ENCODE measurements around the gene HIPK2. TPM values are rescaled to one million over a fixed set of nuclear protein-coding genes. Genes with fewer than 3 reads are reported as not detected.

HIPK2 gene
- total RNA-seq, 4 donors from 2014 or later: 13.6 to 21.8 (median 18.2) TPM

GRCh38 chr7:139544645-139545044 lies 233.2 kb downstream of the HIPK2 start:
- Histone ChIP-seq H3K4me3 (no peak overlapping the region), H3K27me3 (no peaks in the 10 kb centered on the region), H3K4me1 (no peaks in the 10 kb centered on the region), H3K27ac (no peak overlapping the region), H3K9me3 (no peaks in the 10 kb centered on the region), H3K36me3 (no peaks in the 10 kb centered on the region)
- no peak for DNase-seq (ENCODE audit: low spot score in 2 of 2)
- TF ChIP-seq POLR2A (IDR thresholded peaks at IDR 0.05) (no peak), POLR2AphosphoS5 (IDR thresholded peaks at IDR 0.05) (no peak), CTCF (IDR thresholded peaks at IDR 0.05) (no peak), EP300 (IDR thresholded peaks at IDR 0.05) (no peak)
- 91% methylated on average over 9 of the region's 11 CpGs for WGBS

DNA sequence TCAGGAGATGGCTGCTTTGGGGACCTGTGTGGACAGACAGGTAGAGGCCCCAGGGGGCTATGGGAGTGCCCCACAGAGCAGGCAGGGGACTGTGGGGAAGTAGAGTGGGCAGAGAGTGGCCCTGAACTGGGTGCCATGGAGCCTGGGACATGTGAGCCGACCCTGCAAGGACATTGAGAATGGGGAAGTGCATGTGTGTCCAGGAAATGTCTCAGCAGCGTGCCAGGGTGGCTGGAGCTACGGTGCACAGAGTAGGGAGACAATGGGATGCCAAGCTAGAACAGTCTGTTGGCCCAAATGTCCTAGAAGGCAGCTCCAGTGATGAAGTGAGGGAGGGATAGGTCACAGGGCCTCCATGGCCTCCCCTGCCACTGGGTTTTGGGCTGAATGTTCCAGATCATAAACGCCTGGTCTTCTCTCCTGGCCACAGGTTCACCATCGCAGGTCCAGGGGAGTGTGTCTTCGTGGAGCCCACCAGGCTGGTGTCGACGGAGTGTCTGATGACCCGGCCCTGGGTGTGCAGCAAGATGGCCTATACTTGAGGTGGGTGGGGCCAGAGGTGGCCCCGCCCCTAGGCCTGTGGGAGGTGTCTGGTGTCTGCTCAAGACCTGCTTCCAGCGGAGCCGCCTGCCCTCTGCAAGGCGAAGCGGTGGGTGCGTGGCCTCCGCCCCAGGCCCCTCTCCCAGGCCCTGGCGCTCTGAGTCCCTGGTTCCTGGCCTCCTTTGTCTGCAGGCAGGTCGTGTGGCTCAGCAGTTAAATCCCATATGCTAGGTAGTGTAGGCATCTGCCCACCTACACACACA lies 233.8 kb downstream of the HIPK2 start:
- TF ChIP-seq POLR2AphosphoS5 (IDR thresholded peaks at IDR 0.05): no peak
- TF ChIP-seq POLR2A (IDR thresholded peaks at IDR 0.05): no peak
- no peak for TF ChIP-seq CTCF (IDR thresholded peaks at IDR 0.05)
- no peaks in the 10 kb centered on the region for H3K4me1 ChIP-seq
- H3K4me3 ChIP-seq: no peak overlapping the region
- no peak overlapping the region for H3K27ac ChIP-seq
- H3K36me3 ChIP-seq: no peaks in the 10 kb centered on the region
- DNase-seq (ENCODE audit: low spot score in 2 of 2): no peak
- WGBS: 77% methylated on average over 6 of the region's 18 CpGs
- no peaks in the 10 kb centered on the region for H3K27me3 ChIP-seq
- no peaks in the 10 kb centered on the region for H3K9me3 ChIP-seq

- Histone ChIP-seq H3K27ac (no peak overlapping the region), H3K4me1 (no peaks in the 10 kb centered on the region), H3K36me3 (no peaks in the 10 kb centered on the region), H3K9me3 (no peaks in the 10 kb centered on the region), H3K27me3 (no peaks in the 10 kb centered on the region), H3K4me3 (no peak overlapping the region)
- TF ChIP-seq CTCF (IDR thresholded peaks at IDR 0.05): no peak
- no peak for TF ChIP-seq POLR2A (IDR thresholded peaks at IDR 0.05)
- TF ChIP-seq POLR2AphosphoS5 (IDR thresholded peaks at IDR 0.05): no peak
- TF ChIP-seq EP300 (IDR thresholded peaks at IDR 0.05): no peak
- 85% methylated on average over 25 of the region's 28 CpGs for WGBS
- DNase-seq (ENCODE audit: low spot score in 2 of 2): no peak
These were observed 235.3 kb downstream of the HIPK2 start for GRCh38 chr7:139542308-139543151.

DNA sequence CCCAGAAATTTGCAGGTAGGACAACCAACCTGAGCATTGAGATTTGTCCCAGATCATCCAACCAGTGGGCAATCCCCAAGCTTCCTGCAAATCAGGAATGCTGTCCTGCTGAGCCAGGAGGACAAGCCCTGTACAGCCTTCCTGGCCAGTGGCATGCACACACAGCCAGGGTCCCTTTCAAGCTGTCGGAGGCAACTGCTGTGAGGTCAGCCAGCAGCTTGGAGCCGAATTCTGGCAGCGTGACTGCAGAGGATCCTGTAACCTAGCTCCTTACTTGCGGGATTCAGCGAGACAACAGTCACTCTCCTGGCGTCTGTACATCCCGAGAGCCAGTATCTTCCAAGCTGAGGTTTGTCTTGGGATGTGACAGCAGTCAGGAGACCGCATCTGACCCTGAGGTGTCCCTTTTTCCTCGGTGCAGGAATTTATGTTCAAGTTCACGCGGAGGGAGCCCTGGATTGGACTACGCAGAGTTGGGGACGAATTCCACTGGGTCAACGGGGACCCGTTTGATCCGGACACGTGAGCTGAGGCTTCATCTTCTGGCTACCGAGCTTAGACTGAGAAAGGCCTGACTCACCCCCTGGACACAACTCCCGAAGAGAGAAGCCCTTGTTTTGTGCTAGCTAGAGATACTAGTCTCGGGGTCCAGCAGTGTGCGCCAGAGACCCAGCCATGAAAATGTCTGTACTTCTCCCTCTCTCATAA lies 236.0 kb downstream of the HIPK2 start:
- Histone ChIP-seq H3K4me1 (no peaks in the 10 kb centered on the region), H3K9me3 (no peaks in the 10 kb centered on the region), H3K27me3 (no peaks in the 10 kb centered on the region), H3K4me3 (no peak overlapping the region), H3K36me3 (no peaks in the 10 kb centered on the region), H3K27ac (no peak overlapping the region)
- 81% methylated on average over 6 of the region's 21 CpGs for WGBS
- no peak for DNase-seq (ENCODE audit: low spot score in 2 of 2)
- TF ChIP-seq EP300 (IDR thresholded peaks at IDR 0.05): no peak
- no peak for TF ChIP-seq POLR2AphosphoS5 (IDR thresholded peaks at IDR 0.05)
- TF ChIP-seq CTCF (IDR thresholded peaks at IDR 0.05): no peak
- TF ChIP-seq POLR2A (IDR thresholded peaks at IDR 0.05): no peak
